ENCODE results near the gene BPI.
"Not testable (repeated sequence)": the region's sequence is repeated elsewhere in the genome, so short reads cannot be mapped to it uniquely, and the experiment has no call there.

The BPI gene

DNA sequence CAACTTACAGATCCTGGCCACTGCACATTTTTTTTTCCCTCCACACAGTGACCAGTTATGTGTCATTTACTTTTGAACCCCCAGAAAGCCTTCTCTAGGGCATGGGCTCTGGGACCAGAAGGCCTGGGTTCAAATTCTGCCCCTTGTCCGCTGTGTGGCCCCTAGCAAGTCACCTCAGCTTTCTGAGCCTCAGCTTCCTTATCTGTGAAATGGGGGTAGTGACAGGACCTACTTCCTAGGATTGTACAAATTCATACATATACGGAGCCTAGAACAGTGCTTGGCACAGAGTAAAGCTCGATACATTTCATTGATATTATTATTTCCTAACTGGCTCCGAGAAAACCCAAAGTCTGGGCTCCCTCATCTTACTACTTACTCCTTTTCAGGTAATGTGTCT, 1.6 kb downstream of the BPI start:
- no peak for DNase-seq

DNA sequence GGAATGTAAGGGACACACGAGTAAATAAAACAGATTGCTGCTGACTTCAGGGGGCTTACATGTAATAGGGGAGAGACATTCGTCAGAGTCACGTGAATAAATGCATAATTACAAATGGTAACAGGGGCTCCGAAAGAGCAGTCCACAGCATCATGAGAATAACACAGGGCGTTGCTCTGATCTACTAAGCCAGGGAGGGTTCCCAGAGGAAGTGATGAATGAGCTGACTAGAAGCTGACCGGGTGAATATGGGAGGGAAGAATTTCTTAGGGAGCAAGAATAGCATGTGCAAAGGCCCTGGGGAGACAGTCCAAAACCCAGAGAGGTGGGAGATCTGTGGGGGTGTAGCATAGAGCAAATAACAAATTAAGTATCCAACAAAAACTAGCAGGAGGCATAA, 2.4 kb downstream of the BPI start:
- no peak for DNase-seq

DNA sequence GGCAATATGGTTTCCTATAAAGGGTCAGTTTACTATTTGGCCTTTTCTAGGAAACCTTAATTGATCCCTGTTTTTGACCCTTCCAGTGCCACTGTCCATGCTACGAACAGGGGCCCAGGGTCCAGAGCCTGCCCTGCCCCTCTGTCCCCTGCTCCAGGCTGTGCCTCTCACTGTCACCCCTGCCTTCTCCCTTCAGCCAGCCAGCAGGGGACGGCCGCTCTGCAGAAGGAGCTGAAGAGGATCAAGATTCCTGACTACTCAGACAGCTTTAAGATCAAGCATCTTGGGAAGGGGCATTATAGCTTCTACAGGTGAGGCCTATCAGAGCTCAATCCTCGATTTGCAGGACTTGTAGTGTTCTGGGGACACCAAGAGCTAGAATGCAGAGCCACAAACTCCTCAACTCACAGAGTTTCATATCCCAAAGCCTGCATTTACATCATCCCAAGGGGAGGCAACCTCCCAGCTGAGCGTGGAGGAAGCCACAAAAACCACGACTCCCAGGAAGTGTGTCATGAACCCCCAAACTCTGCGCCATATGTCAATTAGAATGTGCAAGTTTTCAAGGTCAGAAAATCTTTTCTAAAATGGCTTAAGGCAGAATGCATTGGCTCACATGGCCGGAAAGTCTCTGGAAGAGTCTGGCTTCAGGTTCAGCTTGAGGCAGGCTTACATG, 3.6 kb downstream of the BPI start:
- peak; percentile 71 for DNase-seq

DNA sequence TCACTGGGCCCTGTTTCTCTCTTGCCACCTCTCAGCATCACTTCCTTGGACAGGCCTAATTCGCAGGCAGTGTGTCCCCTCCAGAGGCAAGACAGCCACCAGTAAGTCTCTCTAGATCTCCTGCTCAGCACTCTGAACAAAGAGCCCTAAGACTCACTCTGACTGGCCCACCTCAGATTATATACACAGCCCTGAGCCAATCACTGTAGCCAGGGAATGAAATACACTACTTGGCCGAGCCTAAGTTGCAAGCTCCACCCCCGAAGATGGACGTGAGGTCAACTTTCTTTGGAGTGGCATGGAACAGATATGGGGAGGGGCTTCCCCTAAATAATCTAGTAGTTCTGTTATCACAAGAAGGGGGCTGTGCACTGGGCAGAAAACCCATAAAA, 4.1 kb downstream of the BPI start:
- DNase-seq: no peak

DNA sequence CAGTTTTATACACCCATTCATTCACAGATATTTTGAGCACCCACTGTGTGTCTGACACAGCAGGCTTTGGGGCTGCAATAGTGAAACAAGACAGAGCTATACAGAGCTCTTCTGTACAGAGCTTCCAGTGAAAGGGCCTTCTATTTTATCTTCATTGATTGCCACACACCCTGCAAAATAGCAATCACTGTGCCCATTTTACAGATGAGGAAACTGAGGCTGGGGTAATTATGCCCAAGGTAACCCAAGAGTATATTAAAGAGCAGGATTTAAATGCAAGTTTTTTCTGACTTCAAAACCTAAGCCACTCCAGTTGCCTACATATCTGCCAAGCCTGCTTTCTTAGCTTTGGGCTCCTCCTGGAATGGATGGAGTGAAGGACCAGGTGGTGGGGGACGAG, 4.5 kb downstream of the BPI start:
- DNase-seq: no peak

DNA sequence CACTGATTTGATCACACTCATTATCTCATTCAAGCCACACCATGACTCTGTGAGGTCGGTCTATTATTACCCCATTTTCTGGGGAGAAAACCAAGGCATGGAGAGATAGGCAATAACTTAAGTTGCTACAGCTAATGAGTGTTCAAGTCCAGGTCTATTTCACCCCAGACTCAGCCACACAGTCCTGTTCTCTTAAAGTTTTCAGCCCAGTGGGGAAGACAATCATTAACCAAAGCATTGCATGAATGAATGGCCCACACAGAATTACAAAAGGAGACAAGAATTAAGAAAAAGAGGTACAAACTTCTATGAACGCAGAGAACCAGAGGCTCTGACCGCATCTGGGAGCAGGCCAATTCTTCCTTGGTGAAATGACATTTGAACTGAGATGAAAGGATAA, 7.1 kb downstream of the BPI start:
- no peak for DNase-seq

DNA sequence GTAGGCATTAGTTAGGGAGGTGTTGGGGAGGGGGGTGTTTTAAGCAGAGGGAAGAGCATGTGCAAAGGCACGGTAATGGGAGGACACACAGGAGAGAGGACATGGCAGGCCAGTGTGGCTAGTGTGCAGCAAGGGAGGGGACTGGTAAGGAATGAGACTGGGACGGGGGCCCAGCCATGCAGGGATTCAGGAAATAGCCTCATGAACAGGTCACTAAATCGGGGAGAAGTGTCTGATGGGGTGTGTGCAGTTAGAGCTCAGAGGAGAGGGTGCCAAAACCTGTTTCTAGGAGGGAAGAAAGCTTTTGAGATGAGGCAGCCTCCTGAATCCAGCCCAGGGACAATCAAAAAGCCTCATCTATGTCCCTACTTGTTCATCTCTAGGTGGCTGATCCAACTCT, 7.5 kb downstream of the BPI start:
- DNase-seq: no peak

DNA sequence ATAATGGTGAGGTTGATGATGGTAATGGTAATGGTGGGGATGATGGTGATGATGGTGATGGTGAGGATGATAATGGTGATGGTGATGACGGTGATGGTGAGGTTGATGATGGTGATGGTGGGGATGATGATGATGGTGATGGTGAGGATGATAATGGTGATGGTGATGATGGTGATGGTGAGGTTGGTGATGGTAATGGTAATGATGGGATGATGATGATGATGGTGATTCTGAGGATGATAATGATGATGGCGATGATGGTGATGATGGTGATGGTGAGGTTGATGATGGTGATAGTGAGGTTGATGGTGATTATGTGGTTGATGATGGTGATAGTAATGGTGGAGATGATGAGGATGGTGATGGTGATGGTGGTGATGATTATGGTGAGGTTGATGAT, 9.7 kb downstream of the BPI start:
- DNase-seq: no peak

DNA sequence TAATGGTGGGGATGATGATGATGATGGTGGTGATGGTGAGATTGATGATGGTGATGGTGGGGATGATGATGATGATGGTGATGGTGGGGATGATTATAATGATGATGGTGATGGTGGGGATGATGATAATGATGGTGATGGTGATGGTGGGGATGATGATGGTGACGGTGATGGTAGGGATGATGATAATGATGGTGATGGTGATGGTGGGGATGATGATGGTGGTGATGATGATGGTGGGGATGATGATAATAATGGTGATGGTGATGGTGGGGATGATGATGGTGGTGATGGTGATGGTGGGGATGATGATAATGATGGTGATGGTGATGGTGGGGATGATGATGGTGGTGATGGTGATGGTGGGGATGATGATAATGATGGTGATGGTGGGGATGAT, 10.4 kb downstream of the BPI start:
- DNase-seq: not testable (repeated sequence)

DNA sequence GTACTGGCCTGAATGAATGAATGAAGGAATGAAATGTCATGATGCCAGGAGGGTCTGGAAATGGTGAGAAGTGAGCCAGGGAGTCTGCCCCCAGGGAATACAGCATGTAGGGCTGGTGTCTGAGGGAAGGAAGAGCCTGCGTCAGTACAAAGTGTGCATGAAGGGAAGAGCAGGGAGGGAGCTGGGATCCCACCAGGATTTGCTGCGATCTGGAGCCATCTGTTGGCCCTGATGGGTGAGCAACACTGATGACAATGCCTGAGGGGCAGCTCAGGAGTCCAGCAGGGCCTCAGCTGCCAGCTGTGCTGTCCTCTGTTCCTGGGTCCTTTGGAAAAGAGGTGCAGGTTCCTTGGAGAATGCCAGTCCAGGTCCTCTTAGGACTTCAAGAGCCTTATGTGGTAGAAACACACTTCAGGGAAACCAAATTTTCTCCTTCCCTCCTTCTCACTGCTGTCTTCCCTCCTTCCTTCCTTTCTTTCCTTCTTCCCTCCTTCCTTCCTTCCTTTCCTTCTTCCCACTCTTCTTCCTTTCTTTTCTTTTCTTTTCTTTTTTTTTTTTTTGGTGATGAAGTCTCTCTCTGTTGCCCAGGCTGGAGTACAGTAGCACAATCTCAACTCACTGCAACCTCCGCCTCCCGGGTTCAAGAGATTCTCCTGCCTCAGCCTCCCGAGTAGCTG, 11.5 kb downstream of the BPI start:
- DNase-seq: peak; percentile 18

DNA sequence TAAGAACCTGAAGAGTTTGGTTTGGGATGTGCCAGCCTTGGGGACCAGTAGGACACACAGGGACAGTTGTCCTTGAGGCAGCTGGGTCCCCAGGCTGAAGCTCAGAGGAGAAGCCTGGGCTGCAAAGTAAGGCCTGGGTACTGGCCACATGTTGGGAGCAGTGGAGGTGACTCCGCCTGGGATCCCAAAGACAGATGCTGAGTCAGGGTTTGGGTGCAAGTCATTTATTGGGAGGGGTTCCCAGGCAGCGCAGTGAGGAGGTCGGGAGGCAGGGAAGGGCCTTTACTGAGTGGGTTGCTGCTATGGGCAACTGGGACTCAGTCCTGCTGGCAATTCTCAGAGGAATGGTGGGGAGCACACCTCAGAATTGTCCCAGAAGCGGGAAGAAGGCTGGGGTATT, 12.4 kb downstream of the BPI start:
- no peak for DNase-seq

DNA sequence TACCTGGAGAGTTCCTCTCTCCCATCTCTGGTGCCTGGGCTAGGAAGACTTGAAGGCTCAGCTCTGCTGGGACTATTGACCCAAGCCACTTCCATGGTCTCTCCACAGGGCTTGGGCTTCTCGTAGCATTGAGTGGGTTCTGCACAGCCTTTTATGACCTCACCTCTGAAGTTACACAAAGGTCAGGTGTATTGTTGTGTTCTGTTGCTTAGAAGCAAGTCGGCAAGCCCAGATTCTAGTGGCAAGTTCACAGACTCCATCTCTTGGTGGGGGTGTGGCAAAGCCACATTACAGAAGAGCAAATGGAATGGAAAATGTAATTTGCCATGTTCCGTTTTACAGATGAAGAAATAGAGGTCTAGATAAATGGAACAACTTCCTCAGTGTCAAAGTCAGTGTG, 13.5 kb downstream of the BPI start:
- DNase-seq: no peak

DNA sequence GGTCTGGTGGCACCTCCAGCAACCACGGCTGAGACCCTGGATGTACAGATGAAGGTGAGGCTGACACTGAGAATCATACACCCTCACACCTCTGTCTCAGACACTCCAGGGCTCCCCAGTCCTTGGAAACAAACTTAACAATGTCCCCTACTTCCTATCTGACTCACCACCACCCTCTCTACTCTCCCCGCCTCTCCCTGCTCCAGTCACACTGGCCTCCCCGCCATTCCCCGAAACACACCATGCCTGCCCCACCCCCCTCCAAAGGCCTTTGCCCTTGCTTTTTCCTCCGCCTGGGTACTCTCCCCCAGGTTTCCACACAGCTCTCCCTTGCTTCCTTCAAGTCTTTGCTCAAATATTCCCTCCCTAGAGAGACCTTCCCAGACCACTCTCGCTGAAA, 16.3 kb downstream of the BPI start:
- DNase-seq: no peak

DNA sequence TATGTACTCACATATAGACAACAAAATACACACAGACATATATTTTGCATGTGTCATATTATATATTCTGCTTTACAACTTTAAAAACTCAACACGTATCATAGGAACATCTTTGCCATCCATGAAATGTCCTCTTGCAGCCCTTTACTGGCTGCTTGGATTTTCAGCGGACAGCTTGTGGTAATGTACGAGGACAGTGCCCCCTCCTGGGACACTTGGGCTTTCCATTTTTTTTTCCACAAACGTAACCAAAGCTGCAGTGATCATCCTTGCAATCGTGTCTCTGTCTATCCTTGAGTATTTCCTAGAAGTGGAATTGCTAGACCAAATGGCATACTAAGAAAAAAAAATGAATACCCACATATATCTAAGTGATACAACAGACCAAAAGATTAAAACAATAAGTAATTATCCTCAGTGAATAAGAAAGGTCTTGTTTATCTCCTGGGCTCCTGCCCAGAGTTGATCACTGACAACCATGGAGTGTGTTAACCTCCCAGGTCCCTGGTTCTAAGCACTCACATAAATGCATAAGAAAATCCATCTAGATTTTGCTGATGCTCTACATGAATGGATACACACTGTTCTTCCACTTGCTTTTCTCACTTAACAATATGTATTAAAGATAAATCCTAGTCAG, 18.1 kb downstream of the BPI start:
- DNase-seq: peak; percentile 59

DNA sequence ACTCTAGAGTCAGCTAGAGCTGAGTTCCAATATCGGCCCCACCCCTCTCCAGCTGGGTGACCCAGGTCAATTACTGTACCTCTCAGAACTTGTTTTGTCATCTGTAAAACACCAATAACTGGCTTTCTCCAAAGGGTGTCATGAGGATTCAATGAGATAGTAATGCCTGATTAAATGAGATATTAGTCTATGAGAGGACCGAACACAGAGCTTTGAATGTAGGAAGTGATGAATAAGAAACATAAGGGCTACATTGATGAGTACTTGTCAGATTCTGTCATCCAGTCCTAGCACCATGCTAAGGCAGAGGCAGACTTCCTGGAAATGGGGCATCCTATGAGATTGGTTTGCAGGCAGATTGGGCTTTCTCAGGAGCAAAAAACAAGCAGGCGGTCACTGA, 20.2 kb downstream of the BPI start:
- DNase-seq: no peak

DNA sequence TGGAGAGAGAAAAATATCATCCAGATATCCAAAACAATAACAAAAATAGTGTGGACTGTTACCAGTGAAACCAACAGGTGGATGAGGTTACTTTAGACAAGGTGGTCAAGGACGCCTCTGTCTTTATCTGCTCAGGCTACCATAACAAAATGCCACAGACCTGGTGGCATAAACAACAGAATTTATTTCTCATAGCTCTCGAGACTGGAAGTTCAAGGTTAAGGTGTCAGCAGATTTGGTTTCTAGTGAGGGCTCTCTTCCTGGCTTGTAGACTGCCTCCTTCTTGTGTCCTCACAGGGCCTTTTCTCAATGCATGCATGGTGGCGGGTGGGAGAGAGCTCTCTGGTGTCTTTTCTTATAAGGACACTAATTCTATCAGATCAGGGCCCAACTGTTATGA, 21.2 kb downstream of the BPI start:
- DNase-seq: no peak

DNA sequence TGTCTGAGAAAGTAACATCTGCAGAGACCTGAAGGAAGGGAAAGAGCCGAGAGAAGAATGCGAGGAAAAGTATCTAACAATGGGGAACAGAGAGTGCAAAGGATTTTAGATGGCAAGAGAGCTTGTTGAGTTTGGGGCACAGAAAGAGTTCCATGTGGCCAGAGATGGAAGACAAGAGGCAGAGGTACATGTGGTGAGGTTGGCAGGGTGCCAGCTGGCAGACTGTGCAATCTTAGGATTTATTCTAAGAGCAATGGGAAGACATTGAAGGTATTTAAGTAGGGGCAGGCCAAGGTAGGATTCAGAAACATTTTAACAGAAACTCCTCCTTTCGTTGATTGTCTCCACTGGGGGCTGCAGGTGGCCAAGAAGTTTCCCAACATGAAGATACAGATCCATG, 21.9 kb downstream of the BPI start:
- no peak for DNase-seq

DNA sequence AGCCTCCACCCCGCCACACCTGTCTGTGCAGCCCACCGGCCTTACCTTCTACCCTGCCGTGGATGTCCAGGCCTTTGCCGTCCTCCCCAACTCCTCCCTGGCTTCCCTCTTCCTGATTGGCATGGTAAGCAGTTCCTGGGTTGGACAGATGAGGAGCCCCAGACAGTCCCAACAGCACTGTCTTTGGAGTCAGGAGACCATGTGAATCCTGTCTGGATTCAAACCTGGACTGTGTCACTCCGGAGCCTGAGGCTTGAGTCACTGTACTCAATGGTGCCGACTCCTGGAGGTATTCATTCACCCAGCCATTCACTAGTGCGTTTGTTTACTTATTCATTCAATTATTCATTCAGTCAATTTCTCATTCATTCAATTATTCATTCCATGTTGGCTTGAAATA, 22.4 kb downstream of the BPI start:
- DNase-seq: no peak

DNA sequence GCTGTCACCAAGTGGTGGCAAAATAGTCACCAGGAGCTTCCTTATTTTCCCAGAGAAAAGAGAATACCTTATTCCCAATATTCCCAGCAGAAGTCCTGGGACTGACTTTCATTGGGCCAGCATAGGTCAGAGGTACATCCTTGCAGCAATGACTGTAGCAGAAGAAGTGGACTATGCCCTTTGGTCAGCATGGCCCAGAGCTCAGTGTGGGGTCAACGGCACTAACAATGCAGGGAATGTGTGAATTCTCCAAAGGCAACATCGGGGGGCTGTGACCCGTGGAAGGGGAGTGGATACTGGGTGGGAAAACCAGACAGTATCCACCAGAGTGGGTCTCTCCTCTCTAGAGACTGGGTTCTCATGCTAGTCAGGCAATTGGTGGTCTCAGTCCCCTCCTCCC, 26.7 kb downstream of the BPI start:
- no peak for DNase-seq

DNA sequence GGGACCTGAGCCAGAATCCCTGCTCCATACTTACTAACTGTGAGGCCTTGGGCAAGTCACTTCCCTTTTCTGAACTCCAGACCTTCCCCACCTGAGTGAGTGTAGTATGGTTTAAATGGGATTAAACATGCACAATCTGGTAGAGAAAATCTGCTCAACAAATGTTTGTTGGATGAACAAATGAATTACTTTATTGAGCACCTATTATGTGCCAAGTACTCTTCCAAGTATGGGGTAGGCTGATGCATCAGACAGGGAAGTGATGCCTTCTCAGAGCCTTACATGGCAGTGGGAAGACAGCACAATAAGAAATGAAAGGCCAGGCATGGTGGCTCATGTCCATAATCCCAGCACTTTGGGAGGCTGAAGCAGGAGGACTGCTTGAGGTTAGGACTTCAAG, 27.3 kb downstream of the BPI start:
- no peak for DNase-seq

DNA sequence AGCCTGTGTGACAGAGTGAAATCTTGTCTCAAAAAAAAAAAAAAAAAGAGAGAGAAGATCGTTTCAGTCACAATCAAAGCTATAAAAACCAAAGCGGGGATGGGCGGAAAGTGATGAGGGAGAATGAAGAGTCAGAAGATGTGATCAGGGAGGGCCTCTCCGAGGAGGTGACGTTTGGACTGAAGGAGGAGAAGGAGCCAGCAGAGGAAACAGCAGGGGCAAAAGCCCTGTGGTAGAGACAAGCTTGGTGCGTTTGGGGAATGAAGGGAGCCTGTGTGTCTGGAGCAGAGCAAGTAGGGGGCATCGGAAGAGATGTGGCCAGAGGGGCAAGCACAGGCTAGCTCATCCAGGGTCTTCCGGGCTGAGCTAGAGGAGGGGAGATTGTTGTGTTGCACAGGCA, 27.9 kb downstream of the BPI start:
- DNase-seq: no peak

DNA sequence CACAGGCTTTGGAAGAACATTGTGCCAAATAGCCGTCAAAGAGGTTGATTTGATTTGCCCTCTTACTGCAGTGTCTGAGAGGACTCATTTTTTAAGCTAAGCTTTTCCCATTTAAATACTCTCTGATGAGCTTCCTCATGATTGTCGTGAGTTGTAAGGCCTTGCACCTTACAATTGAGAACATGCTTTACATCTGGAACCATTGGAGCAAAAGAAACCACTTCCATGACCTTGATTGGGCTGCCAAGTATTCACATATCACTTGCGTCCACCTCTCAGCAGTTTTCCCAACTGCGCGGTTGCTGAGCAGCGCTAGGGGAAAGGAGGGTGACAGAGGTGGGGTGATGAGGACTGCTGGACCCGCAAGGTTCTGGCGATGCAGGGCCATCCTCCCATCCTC, 30.1 kb downstream of the BPI start:
- DNase-seq: no peak

DNA sequence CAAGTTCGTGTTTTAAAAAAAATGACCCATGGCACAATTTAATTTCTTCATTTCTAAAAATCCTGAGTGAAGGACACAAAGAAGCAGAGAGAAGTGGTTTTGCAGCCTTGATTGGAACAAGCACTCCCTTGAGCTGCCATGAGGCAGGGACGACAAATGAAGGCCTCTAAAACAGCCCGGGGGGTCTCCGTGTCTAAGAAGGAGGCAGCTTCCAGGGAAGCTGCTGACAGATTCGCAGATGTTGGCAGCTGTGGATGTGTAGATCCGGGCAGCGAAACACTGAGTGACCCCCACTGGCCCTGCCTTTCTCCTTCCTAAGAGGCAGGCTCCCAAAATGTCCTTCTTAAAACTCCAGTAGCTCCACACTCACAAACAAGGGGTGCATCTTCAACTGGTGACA, 32.8 kb downstream of the BPI start:
- no peak for DNase-seq

DNA sequence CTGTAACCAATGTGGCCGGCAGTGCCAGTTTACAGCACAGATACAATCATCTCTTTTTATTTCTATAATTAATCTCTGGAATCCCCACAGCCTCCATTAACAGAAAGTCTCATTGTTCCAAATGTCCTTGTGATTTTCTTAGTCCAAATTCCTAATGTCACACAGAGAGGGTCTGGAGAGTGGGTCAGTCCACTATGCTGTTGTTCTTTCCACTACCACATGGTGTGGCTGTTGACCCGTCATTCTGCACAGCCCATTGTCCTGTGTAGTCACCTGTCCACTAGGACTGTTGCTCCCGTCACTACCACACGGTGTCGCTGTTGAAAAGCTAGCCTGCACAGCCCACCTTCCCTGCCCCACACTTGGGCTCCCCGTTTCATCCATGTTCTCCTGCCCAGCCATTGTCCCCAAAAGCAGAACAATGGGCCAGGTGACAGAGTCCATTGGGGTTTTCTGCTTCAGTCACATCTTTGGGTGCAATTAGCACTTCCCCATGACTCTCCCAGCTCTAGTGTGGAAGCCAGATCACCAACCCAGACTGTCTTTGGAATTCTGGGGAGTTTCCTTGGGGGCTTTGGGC, 33.7 kb downstream of the BPI start:
- DNase-seq: no peak

Measured in fibroblast of skin of right biceps (primary cell).